Pulmonary artery endothelial cell (primary cell): ENCODE data around the gene FGD4. TPM values are rescaled to one million over a fixed set of nuclear protein-coding genes. Genes with fewer than 3 reads are reported as not detected.
"Not testable (repeated sequence)": the region's sequence is repeated elsewhere in the genome, so short reads cannot be mapped to it uniquely, and the experiment has no call there.

ENCODE experiments used
- DNase-seq: peaks from one replicate; pipeline ENCODE4 v3.0.0-alpha.2; 2011; ENCODE audit warnings: low read depth, low spot score
- total RNA-seq: library from RNA; depleted of rRNA; stranded (reverse); fragments of >200 nt; gene quantifications from 2 replicates; pipeline ENCODE4 v1.2.3, GENCODE V29; 2014

Gene FGD4
- total RNA-seq, 1 donor from 2014 or later: 25.6 TPM

GRCh38 chr12:32558903-32559302, 159.5 kb downstream of the FGD4 start:
- no peak for DNase-seq

GRCh38 chr12:32559434-32559833, 160.1 kb downstream of the FGD4 start:
- DNase-seq: no peak

- DNase-seq: no peak
Observed at GRCh38 chr12:32560520-32560919, 161.2 kb downstream of the FGD4 start.

- no peak for DNase-seq
Observed at GRCh38 chr12:32561931-32562341, 162.6 kb downstream of the FGD4 start.

GRCh38 chr12:32562413-32562812, 163.1 kb downstream of the FGD4 start:
- DNase-seq: not testable (repeated sequence)

- no peak for DNase-seq
Observed at GRCh38 chr12:32566663-32567295, 167.4 kb downstream of the FGD4 start.

GRCh38 chr12:32567296-32567674, 167.9 kb downstream of the FGD4 start:
- DNase-seq: no peak

GRCh38 chr12:32568228-32568627, 168.9 kb downstream of the FGD4 start:
- DNase-seq: peak; percentile 82

GRCh38 chr12:32569259-32569658, 169.9 kb downstream of the FGD4 start:
- no peak for DNase-seq

- DNase-seq: no peak
Observed at GRCh38 chr12:32574585-32574984, 175.2 kb downstream of the FGD4 start.

- DNase-seq: no peak
Observed at GRCh38 chr12:32577328-32577727, 178.0 kb downstream of the FGD4 start.

- DNase-seq: no peak
Observed at GRCh38 chr12:32583534-32583933, 184.2 kb downstream of the FGD4 start.

GRCh38 chr12:32585680-32586079, 186.3 kb downstream of the FGD4 start:
- DNase-seq: no peak

GRCh38 chr12:32586390-32586789, 187.0 kb downstream of the FGD4 start:
- DNase-seq: peak; percentile 73

- no peak for DNase-seq
Observed at GRCh38 chr12:32587581-32588495, 188.5 kb downstream of the FGD4 start.

GRCh38 chr12:32588604-32589003, 189.2 kb downstream of the FGD4 start:
- no peak for DNase-seq

GRCh38 chr12:32589165-32589865, 190.0 kb downstream of the FGD4 start:
- DNase-seq: no peak

GRCh38 chr12:32595251-32595650, 195.9 kb downstream of the FGD4 start:
- no peak for DNase-seq

GRCh38 chr12:32596030-32596429, 196.7 kb downstream of the FGD4 start:
- DNase-seq: no peak

- DNase-seq: no peak
Observed at GRCh38 chr12:32598688-32599087, 199.3 kb downstream of the FGD4 start.

- DNase-seq: no peak
Observed at GRCh38 chr12:32600681-32601080, 201.3 kb downstream of the FGD4 start.

- DNase-seq: no peak
Observed at GRCh38 chr12:32603071-32603470, 203.7 kb downstream of the FGD4 start.
